AG04450 (cell line): ENCODE results near the gene PSD2. TPM values are rescaled to one million over a fixed set of nuclear protein-coding genes. Genes with fewer than 3 reads are reported as not detected.

Experiments
- CTCF ChIA-PET: fragments of 300-600, 350-600 bp; formaldehyde crosslinking; extraction: SDS; loops from one replicate; lab custom pipeline; 2022; ENCODE audit warnings: antibody characterized with exemption, inconsistent platforms; lab: Charles Lee
- POLR2A ChIA-PET: fragments of 350-600 bp; formaldehyde crosslinking; extraction: SDS; loops from one replicate; lab custom pipeline; 2021; ENCODE audit warnings: antibody characterized with exemption, inconsistent platforms; lab: Yijun Ruan, JAX
- DNase-seq: peaks from one replicate; pipeline ENCODE4 v3.0.0-alpha.2; 2011; ENCODE audit warnings: low read depth, low spot score
- H3K27ac ChIP-seq: one replicate; pipeline ENCODE4 v1.5.1; 2012; ENCODE audit warnings: low read depth, low read length, control low read depth
- H3K27me3 ChIP-seq: one replicate; pipeline ENCODE4 v1.6.0; 2012; ENCODE audit warnings: low read length; ENCODE audit not compliant: control insufficient read depth, insufficient read depth
- H3K4me3 ChIP-seq: 2 replicates; pipeline ENCODE4 v1.5.1; 2011; ENCODE audit warnings: mild to moderate bottlenecking, low read depth, low read length, control low read depth
- H3K9me3 ChIP-seq: 2 replicates; pipeline ENCODE4 v1.5.1; 2012; ENCODE audit warnings: low read length; ENCODE audit not compliant: control insufficient read depth, insufficient read depth
- CTCF ChIP-seq: IDR thresholded peaks from 2 replicates; pipeline ENCODE4 v1.5.1; 2011; ENCODE audit warnings: low read depth, low read length, control low read depth, inconsistent platforms
- polyA minus RNA-seq: library from RNA; depleted of rRNA, polyadenylated mRNA; stranded (reverse); fragments of >200 nt; gene quantifications from 2 replicates; pipeline ENCODE4 v1.2.3, GENCODE V29; 2011; rRNA and poly(A)+ RNA removed
- polyA plus RNA-seq: library from polyadenylated mRNA; depleted of rRNA; stranded (reverse); fragments of >200 nt; gene quantifications from 2 replicates; pipeline ENCODE4 v1.2.3, GENCODE V29; 2011; rRNA removed

PSD2 gene
- polyA plus RNA-seq (0.05 TPM in 1 of 2 replicates, not detected in the other), polyA minus RNA-seq (0.05 TPM in 1 of 2 replicates, not detected in the other)

GRCh38 chr5:139795074-139796001, at the start of gene PSD2:
PSD2 (plus strand) TSS chr5:139795808; CDS start chr5:139809441, 13,633 bp downstream.
- H3K9me3 ChIP-seq, result no peaks in the 10 kb centered on the region; the same call in 1 of the 2 replicates
- no peak for DNase-seq
- CTCF ChIA-PET, result interaction anchor here (0.7 to 1.3 kb wide), 2 partner anchors 8 to 173 kb away, joined by 3 to 7 read pairs; no protein-coding TSS in a partner anchor
- no peak within 1 kb of the TSS for H3K27ac ChIP-seq
- no peak for TF ChIP-seq CTCF
- no peak within 1 kb of the TSS for H3K4me3 ChIP-seq
- peaks cover 71% of the 10 kb centered on the region for H3K27me3 ChIP-seq
- POLR2A ChIA-PET, result interaction anchor here (0.6 kb wide), 1 partner anchor 271 kb away, joined by 5 read pairs; no protein-coding TSS in a partner anchor

DNA sequence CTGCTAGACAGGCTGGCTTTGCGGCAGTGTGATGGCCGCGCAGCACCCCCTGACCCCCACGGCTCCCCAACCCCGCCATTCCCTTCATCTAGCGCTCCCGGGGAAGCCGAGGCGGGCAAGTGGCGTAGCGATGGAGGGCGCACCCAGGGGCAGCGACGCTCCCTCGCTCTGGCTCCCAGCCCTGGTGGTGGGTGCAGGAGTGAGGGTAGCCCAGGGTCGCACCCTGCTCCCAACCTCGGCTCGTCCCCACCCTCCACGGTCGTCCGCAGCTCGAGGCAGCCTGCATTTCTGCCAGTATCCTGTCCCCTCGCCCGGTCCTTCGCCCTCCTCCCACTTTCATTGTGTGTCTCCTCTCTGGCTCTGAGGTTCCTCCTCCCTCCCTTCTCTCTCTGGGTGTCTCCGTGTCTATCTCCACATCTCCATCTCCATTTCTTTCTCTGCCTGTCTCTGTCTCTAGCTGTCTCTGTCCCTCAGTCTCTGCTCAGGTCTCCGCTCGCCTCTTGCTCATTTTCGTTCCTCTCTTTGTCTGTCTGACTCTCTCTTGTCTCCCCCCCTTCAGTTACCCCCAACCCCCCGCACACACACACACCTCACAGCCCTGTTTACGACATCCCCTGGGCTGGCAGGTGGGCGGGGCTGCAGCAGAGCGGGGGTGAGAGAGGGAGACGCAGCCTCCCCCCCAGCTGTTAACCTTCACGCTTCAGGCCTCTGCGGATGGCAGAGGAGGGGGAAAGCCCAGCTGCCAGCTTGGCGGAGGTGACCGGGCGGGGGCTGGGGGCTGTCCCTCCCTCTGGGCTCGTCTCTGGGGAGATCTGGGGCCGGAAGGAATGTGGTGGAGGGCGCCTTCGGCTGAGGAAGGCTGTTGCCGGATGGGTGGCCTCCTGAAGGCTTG, 48.7 kb upstream of the PSD2 start:
- H3K27me3 ChIP-seq, result peaks cover 7% of the 10 kb centered on the region
- DNase-seq, result no peak
- POLR2A ChIA-PET, result interaction anchor here (0.6 kb wide), 1 partner anchor 327 kb away, joined by 7 read pairs; no protein-coding TSS in a partner anchor
- no peak for TF ChIP-seq CTCF
- CTCF ChIA-PET, result interaction anchor here (1.3 to 2.1 kb wide), 2 partner anchors 28 to 113 kb away, joined by 3 to 10 read pairs; no protein-coding TSS in a partner anchor
- no peaks in the 10 kb centered on the region; the same call in 1 of the 2 replicates for H3K9me3 ChIP-seq
- H3K27ac ChIP-seq, result no peak overlapping the region
- peak overlapping the region; percentile 44 for H3K4me3 ChIP-seq

DNA sequence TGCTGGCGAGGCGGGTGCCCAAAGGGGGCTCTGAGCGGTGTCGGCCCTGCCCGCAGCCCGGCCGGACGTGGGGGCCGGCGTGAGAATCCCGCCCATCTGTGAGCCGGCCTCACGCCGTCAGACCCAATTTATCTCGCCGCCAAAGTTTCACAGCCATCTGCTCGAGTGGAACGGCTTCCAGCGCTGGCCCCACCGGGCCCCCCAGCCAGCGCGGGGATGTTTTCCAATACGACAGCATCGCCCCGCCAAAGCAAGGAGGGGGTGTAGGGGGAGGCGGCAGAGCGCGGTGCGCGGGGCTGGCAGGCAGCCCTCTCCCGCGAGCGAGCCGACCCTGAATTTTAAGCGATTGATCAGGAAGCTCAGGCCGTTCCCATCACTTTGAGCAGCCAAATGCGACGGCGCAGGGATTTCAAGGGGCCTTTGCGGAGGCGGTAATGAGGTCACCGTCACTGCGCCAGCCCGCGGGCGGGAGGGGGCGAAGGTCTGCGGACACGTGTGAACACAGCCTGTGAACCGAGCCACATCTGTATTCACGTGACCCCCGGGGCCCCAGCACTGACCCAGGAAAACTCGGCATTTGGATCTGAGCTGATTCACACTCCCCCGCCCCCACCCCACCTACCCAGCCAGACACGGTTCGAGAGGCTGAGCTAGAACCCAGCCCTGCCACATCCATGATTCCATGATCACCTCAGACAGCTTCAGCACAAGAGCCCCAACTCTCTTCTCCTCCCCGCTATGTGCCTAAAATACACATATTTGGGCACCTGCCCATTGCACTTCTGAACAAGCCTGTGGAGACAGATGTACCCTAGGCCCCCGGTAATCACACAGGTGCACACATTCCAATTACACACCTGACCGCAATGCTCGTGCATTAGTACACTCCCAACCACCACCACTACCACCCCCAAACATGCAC, 47.8 kb upstream of the PSD2 start:
- Histone ChIP-seq H3K4me3 (peak overlapping the region; percentile 44), H3K27me3 (peaks cover 8% of the 10 kb centered on the region), H3K27ac (no peak overlapping the region), H3K9me3 (no peaks in the 10 kb centered on the region; the same call in 1 of the 2 replicates)
- POLR2A ChIA-PET, result interaction anchor here (0.6 to 0.7 kb wide), 3 partner anchors 111 to 326 kb away, joined by 3 to 8 read pairs (median 7); no protein-coding TSS in a partner anchor
- no peak for DNase-seq
- CTCF ChIA-PET, result interaction anchor here (0.6 to 2.0 kb wide), 4 partner anchors 18 to 114 kb away, joined by 3 to 6 read pairs (median 4); no protein-coding TSS in a partner anchor
- no peak for TF ChIP-seq CTCF

GRCh38 chr5:139748505-139748826, 47.1 kb upstream of the PSD2 start:
- no peak for DNase-seq
- H3K4me3 ChIP-seq, result no peak overlapping the region
- ChIA-PET POLR2A (interaction anchor here (0.6 to 0.7 kb wide), 2 partner anchors 111 to 188 kb away, joined by 3 to 8 read pairs; no protein-coding TSS in a partner anchor), CTCF (interaction anchor here (0.6 to 2.0 kb wide), 4 partner anchors 18 to 115 kb away, joined by 3 to 6 read pairs (median 4); no protein-coding TSS in a partner anchor)
- peaks cover 8% of the 10 kb centered on the region for H3K27me3 ChIP-seq
- no peak overlapping the region for H3K27ac ChIP-seq
- TF ChIP-seq CTCF, result no peak
- H3K9me3 ChIP-seq, result no peaks in the 10 kb centered on the region; the same call in 1 of the 2 replicates
